Activated CD4-positive, alpha-beta T cell treated with anti-CD3 and anti-CD28 coated beads, Interleukin-2, Interleukin-4, amounts not matched to agents 100 ng/mL and 50 ng/mL, durations not matched to agents 16 hours and 8 hours (primary cell): ENCODE results near the gene FERD3L.

Experiments
- DNase-seq: peaks from one replicate; pipeline ENCODE4 v3.0.0-alpha.2; 2020; ENCODE audit warnings: low spot score

FERD3L gene

DNA sequence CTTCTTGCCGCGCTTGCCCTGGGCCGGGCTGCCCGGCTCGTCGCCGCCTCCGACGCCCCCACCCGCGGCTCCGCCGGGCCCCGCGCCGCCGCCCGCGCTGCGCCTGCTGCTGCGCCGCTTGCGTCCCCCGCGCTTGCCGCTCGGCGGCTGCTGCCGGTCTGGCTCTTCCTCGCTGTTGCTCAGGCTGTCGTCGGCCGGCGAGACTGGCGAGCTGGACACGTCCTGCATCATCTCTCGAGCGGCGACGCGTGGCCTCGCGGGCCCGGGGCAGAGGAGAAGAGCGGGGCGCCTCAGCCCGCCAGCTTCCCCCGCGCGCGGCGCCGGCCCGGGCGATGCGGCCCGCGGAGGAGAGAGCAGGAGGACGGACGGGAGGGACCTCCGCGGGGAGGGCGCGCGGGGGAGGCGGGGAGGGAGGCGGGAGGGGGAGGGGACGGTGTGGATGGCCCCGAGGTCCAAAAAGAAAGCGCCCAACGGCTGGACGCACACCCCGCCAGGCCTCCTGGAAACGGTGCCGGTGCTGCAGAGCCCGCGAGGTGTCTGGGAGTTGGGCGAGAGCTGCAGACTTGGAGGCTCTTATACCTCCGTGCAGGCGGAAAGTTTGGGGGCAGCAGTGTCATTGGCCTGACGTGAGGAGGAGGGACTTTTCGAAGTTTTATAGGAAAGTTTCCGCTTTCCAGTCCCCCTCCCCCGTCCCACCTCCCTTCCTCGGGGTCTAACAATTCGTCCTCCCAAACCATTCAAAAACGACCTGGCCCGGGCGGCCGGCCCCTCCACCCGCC, 27.9 kb downstream of the FERD3L start, which contains the start of gene TWIST1:
Gene TWIST1, minus strand, starts transcription at position 546 of the 779 bp plus-strand sequence. Its CDS starts 315 bp downstream, at position 231.
- no peak for DNase-seq

DNA sequence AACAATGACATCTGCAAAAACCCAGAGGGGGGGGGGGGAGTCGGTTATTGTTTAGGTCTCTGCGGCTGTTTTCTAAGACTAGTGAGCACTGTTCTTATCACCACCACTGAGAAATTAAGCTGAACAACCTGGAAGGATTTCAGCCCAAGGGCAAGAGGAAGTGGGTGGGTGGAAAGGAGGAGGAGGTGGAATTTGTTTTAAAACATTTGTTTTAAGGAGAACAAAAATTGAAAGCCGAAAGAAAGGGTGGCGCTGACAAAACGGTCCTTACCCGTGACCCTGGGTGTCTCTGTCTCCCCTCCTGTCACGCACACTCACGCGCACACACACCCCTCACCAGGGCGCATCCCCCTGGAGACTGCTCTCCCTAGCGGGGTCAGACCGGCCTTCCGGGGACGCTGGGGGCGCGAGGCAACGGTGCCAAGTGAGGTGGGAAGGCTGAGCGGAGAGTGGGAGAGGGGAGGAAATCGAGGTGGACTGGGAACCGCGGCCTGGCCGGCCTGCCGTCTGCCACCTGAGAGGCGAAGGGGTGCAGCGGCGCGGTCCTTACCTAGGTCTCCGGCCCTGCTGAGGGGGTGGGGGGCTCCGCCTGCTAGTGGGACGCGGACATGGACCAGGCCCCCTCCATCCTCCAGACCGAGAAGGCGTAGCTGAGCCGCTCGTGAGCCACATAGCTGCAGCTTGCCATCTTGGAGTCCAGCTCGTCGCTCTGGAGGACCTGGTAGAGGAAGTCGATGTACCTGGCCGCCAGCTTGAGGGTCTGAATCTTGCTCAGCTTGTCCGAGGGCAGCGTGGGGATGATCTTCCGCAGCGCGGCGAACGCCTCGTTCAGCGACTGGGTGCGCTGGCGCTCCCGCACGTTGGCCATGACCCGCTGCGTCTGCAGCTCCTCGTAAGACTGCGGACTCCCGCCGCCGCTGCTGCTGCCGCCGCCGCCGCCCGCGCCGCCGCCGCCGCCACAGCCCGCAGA, 28.8 kb downstream of the FERD3L start:
- DNase-seq, result no peak

GRCh38 chr7:19114551-19114855, 30.7 kb downstream of the FERD3L start:
- no peak for DNase-seq

DNA sequence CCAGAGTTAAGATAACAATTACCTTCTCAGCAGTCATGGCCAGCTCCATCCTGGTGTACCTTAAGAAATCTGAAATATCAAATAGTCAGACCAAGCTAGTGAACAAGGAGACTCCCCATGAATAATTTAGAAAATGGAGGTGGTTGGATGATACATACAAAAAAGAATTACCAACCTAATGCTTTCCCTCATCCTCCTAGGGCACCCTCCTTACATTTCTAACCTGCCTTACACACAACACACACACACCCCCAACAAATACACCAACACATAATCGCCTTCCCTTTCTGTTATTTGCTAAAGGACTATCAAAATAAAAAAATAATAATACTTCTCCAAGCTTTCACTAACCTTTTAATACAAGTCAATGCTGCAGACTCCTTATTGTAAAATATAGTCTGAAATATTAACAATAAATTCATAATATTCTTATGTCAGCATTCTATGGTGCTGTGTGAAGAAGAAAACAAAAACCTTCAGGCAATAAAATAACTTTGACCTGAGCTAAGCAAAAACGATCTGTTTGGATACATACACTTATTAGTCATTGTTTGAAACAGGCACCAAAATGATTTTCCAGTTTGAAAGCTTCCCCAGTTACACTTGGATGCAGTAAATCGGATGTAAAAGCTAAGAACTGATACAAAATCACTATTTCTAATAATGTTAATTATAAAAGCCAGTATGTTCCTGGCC, 31.2 kb downstream of the FERD3L start:
- DNase-seq, result no peak

- no peak for DNase-seq
Measured at GRCh38 chr7:19113002-19113350, 32.2 kb downstream of the FERD3L start.

GRCh38 chr7:19112274-19113001, 32.8 kb downstream of the FERD3L start:
- DNase-seq, result no peak

GRCh38 chr7:19111474-19112273, 33.5 kb downstream of the FERD3L start:
- DNase-seq, result no peak

- DNase-seq, result no peak
Measured at GRCh38 chr7:19110776-19111175, 34.4 kb downstream of the FERD3L start.

GRCh38 chr7:19110026-19110730, 35.0 kb downstream of the FERD3L start:
- DNase-seq, result no peak

DNA sequence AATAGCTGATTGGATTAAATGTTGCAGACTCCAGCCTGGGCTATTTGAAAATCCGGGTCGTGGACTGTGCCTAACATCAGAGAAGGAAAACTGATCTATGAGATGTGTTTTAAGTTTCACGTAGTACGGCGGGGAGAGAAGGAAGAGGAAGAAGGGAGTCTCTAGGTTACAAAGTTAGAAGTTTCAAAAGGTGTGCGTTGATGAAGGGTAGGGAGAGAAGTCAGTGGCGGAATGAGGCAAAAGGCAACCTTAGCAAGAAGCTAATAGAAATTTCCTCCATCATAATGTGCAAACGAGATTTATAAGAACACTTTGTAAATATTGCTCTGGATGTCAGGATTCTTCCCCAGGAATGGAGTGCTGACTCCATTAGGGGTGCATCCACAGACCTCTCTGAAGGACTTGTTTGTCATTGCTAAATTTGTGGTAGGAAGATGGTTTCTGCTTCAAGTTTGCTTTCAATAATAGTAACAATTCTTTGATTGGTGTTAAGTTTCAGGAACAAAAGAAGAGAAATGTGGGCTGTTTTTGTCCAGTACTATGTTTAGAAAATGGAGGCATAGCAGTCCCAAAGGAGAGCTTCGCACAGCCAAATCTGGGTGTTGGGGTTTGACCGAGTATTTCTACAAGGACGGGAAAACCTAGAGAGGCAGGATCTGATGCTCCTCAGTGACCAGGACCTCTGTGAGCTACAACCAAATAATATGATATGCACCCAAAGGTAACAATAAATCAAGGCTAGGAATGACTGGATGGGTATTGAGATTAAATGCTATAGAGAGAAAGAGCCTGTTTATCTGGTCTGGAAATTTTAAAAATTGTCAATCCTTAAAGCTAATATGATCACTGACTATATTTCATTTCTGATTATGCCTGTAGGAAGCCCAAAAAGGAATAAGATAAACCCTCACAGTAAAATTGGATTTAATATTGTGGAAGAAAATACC, 35.9 kb downstream of the FERD3L start:
- DNase-seq, result no peak

DNA sequence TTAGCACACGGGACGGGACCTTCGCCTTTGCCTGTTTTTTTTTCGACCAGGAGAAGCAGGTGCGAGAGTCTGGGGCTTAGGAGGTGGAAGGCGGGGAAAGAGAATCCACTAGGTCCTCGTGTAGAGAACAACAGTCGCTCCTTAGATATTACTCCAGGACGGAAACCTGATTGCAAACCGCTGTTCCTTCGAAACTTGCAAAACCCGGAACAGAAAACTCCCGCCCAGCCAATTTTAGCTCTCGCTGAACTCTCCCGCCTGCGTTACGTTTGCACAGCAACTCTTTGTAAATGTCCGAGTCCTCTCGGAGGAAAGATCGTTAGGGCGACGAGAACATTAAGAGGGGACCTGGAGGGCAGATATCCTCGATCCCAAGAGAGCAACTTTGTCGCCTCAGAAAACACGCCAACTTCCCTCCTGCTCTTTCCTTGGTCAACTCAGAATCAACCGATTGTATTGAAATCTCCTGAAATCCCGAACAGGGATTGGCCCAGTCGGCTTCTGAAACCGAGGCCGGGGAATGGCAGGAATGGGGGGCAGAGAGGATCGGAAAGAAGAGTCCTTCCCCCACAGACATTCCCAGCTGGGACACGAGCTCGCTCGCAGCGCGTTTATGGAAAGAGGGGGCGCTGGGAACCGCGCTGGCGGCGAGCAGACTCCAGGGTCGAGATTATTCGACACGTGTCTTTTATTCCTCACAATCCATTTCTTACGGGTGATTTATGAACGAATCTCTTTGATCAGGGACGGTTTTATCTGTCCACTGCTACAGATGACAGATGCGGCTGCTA, 37.7 kb downstream of the FERD3L start:
- no peak for DNase-seq

- DNase-seq, result no peak
Measured at GRCh38 chr7:19107081-19107355, 38.2 kb downstream of the FERD3L start.

DNA sequence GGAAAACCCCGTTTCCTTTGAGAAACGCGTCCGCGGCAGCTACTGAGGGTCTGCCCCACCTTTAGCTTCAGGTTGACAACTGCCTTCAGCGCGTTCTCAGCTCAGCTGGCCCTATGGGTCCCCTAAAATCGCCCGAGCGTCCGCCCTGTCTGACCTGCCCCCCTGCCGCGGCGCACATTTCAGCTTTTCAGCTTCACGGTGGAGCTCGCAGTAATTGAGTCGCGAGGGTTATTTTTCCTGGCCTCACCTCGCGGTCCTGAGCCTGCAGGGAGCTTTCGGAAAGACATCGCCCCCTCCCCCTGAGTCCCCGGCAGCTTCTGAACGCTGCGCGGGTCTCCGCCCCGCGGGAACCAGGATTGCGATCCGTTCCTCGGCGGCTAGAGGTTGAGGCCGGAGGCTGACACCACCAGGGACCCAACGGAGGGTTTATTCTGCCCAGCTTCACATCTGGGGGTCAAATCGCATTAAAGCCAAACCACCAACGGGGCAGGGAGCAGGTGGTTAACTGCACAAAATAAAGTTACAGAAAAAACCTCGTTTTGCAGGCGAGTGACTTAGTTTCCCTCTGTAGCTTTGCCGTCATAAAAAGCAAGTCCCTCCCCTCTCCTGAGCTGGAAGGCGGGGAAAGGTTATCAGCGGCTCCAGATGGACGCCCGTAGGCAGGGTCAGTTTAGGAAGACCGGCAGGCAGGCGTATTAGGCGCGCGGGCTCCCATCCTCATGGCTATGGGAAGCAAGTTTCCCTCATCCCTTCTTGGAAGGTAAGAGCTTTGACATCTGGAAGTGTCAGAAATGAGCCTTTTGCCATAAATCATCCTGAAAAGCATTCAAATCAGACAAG, 38.8 kb downstream of the FERD3L start:
- DNase-seq, result no peak

DNA sequence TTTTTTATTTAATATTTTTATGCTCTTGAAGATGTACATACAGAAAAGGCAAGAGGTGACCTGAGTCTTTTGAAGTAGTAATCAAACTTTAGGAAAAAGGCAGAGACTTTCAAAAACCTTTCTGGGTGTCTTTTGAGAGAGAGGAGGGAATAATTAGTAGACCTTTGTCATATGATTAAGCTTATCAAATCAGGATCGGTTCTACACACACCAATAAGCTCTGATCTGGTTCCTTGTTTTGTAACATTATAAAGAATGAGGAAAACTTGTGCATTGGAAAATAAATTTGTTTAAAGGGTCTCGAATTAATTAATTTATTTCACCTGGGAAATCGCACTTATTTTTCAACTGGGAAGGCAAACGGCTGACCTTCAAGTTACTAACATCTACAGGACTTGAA, 39.7 kb downstream of the FERD3L start:
- no peak for DNase-seq

DNA sequence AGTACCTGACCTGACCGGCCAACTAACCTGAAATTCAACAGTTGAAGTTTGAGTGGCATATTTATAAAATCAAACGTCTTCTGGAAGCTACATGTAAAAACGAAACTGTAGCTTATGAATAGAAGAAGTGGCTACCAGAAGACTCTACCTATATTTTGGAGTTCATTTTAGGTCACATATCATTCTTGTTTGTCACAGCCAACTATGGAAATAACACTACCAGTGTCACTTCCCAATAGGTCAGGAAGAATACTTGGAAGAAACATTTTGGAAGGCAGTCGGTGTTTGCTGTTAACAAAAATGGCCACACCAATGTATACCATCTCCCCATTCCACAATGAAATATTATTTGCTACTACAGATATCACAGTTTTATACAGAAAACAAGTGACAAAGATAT, 40.4 kb downstream of the FERD3L start:
- DNase-seq, result no peak

GRCh38 chr7:19102884-19103283, 42.3 kb downstream of the FERD3L start:
- DNase-seq, result no peak

GRCh38 chr7:19101909-19102308, 43.3 kb downstream of the FERD3L start:
- DNase-seq, result no peak

- no peak for DNase-seq
Measured at GRCh38 chr7:19101472-19101871, 43.7 kb downstream of the FERD3L start.
